DMS53 treated with DMSO at 0.1 percent for 48 hours (cell line): ENCODE measurements around the gene RANBP17.

Experiments
- DNase-seq: peaks from one replicate; lab custom pipeline; 2025; ENCODE audit not compliant: unreplicated experiment; lab: John Stamatoyannopoulos, UW

Gene RANBP17

DNA sequence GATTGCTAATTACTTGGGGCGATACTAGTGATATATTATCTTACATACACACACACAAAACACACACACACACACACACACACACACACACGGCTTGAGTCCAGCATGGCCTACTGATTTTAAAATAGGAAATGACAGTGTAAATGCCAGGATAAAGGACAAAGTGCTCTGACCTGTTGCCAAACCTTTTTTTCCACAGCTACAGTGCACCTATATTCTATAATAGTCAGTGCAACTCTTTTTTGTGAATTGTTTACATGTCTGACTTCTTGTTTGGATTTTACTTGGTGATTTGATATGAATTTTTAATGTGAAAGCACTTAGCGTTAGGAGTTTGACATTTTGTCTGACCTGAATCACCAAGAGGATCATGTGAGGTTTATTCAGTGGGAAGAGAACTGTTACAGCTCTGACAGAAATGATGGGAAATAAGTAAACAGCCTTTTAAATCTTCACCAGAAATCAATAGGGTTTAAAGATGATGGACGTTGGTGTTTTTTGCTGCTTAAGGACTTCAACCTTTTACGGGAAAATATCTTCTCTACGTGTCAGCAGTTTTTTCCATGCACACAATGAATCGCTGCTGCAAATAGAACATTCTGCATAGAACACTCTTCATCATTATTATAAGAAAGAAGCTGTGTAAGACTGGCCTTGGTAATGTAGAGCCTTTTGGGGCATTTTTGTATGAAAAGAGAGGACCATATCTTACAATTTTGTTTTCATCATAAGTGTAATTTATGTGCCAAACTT, 218.5 kb downstream of the RANBP17 start:
- DNase-seq = no peak

GRCh38 chr5:171081319-171081718, 219.5 kb downstream of the RANBP17 start:
- DNase-seq = no peak

- DNase-seq = no peak
Measured at GRCh38 chr5:171092194-171092593, 230.4 kb downstream of the RANBP17 start.

- no peak for DNase-seq
Measured at GRCh38 chr5:171093598-171093997, 231.8 kb downstream of the RANBP17 start.

DNA sequence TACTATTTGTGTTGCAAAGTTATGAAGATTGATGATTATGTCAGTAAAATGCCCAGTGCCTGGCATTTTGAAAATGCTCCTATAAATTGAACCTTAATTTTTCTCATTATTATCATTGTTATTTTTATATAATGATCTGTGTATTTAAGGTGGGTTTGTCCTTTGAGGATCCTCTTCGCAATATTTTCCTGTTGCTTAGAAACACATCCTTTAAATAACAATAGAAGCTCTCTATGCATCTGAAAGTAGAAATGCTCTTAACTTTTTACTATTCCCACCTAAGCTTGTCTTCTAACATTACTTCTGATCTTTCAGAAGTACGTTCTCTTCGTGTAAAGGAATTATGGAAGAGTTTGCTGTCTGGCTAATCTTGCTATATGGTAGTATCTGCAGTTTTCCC, 232.5 kb downstream of the RANBP17 start:
- DNase-seq = no peak

GRCh38 chr5:171102877-171103610, 241.2 kb downstream of the RANBP17 start:
- no peak for DNase-seq

DNA sequence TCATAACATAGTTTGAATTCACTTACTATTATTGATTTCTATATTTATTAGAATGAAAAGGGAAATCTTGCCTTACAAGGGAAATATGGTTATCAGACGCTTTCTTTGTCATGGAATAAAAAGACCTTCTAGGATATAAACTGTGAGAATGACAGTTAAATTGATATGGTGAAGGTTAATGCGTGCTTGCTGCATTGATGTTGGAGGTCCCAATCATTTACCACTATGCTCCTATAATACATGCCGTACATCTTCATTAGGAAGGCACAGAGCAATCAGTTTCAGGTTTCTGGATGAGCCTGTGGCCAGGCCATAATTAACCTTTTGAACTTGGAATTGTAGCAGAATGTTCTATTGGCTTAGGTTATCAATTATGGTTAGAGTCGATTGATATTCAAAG, 245.9 kb downstream of the RANBP17 start:
- DNase-seq = no peak

- no peak for DNase-seq
Measured at GRCh38 chr5:171115519-171115918, 253.7 kb downstream of the RANBP17 start.

DNA sequence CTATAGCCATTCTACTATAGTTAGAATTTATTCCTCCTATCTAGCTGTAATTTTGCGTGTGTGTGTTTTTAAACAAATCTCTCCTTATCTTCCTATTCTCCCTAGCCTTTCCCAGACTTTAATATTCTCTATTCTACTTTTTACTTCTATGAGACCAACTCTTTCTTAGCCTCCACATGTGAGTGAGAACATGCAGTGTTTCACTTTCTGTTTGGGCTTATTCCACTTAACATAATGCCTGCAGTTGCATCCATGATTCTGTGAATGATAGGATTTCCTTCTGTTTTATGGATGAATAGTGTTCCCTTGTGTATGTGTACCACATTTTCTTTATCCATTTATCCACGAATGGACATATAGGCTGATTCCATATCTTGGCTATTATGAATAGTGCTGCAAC, 254.9 kb downstream of the RANBP17 start:
- no peak for DNase-seq

GRCh38 chr5:171120986-171121622, 259.3 kb downstream of the RANBP17 start:
- no peak for DNase-seq

- no peak for DNase-seq
Measured at GRCh38 chr5:171121638-171122037, 259.8 kb downstream of the RANBP17 start.

- DNase-seq = no peak
Measured at GRCh38 chr5:171122372-171122771, 260.6 kb downstream of the RANBP17 start.

- no peak for DNase-seq
Measured at GRCh38 chr5:171123417-171123816, 261.6 kb downstream of the RANBP17 start.

DNA sequence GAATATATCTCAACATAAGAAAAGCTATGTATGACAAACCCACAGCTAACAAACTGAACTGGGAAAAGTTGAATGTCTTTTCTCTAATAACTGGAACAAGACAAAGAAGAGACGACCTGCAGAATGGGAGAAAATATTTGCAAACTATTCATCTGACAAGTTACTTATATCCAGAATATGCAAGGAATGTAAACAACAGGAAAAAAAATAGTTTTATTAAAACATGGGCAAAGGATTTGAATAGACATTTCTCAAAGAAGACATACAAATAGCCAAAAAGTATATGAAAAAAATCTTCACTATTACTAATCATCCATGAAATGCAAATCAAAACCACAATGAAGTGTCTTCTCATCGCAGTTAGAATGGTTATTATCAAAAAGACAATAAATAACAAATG, 265.5 kb downstream of the RANBP17 start:
- DNase-seq = no peak

GRCh38 chr5:171128136-171128535, 266.3 kb downstream of the RANBP17 start:
- no peak for DNase-seq

DNA sequence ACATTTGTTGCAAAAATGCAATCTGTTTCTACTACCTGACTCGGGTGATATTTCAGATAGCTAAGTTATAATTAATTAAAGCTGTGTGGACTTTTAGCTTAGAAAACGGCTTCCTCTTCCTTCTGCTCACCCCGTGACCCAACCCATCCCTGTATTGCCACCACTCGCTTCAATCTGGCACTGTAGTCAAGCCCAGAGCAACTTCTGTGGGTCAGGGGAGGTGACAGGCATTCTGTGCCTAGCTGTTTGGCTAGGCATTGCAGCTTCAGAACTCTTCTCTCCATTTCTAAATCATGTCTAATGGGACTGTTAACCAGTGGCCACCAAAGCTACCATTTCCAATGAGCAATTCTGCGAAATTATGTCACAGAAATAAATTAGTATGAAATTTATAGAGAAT, 267.5 kb downstream of the RANBP17 start:
- DNase-seq = no peak

DNA sequence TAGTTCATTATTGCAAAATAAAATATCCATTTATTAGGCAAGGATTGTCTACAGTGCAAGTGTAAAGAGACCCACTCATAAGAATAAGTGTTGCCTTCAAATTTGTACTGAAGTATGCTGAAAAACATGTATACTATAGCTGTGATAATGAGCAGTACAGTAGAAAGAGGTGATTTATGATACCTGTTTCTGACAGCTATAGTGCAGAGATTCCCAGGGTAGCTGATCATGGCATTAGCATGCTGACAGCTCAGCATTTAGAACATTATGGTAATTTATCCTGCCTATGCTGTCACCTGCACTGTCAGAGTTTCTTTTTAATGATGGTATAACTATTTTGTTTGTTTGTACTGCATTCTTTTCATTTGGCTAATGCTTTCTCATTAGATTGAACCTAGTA, 269.7 kb downstream of the RANBP17 start:
- no peak for DNase-seq

- DNase-seq = peak; percentile 14
Measured at GRCh38 chr5:171137768-171138525, 276.1 kb downstream of the RANBP17 start.

GRCh38 chr5:171139227-171139626, 277.4 kb downstream of the RANBP17 start:
- DNase-seq = no peak

DNA sequence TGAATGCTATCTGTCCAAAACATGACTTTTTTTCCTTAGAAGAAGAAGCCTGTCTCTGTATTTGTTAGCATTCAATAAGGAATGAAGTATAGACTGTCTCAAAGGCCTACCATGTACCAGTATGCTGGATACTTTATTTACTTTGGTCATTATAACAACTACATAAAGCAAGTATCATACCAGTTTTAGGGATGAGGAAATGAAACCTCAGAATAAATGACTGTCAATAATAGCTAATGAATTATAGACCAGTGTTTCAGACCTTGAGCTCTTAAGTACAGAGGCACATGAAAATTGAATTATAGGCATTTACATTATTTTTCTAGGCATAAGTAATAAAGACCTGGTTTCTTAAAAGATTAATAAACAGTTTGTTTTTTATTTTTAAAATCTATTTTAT, 280.8 kb downstream of the RANBP17 start:
- no peak for DNase-seq

- no peak for DNase-seq
Measured at GRCh38 chr5:171143171-171143570, 281.4 kb downstream of the RANBP17 start.
